GM12892 (cell line): ENCODE measurements around the gene ELOVL6.

Experiments
- POLR2A ChIP-seq: IDR thresholded peaks from 2 replicates; pipeline ENCODE4 v1.6.1; 2011; ENCODE audit warnings: low read depth, low read length, control low read depth
- POLR2AphosphoS5 ChIP-seq: IDR thresholded peaks from 2 replicates; pipeline ENCODE4 v1.6.1; 2011; ENCODE audit warnings: low read depth, low read length, control low read depth
- TAF1 ChIP-seq: IDR thresholded peaks from 2 replicates; pipeline ENCODE4 v1.6.1; 2011; ENCODE audit warnings: low read depth, mild to moderate bottlenecking, control low read depth, low read length, borderline replicate concordance

- no peak for TF ChIP-seq POLR2A
- TF ChIP-seq POLR2AphosphoS5: no peak
- TF ChIP-seq TAF1: no peak
These were observed 185.5 kb downstream of the ELOVL6 start for GRCh38 chr4:110012917-110013316.
